CD4-positive, CD25-positive, alpha-beta regulatory T cell (primary cell): ENCODE data around the gene ADAMTS16. TPM values are rescaled to one million over a fixed set of nuclear protein-coding genes. Genes with fewer than 3 reads are reported as not detected.

Experiments used
- ATAC-seq, 2 donors: fragments of 150-1000 bp; cut with Tn5 transposase; one replicate each; pipeline ENCODE4 v1.10.0; 2021; ENCODE audit warnings: low read depth in 2 of 2, moderate number of reproducible peaks in 2 of 2, moderate library complexity in 1 of 2
- DNase-seq, 3 donors: peaks; one replicate each; pipeline versions ENCODE4 v3.0.0 to v3.0.0-alpha.2; 2012 to 2022; ENCODE audit warnings: mixed read lengths in 1 of 3
- H3K27ac ChIP-seq: one replicate; pipeline ENCODE4 v1.7.0; 2013; ENCODE audit warnings: mild to moderate bottlenecking, low read length; ENCODE audit not compliant: insufficient read depth, poor library complexity, severe bottlenecking
- H3K27me3 ChIP-seq: one replicate; pipeline ENCODE4 v1.7.0; 2013; ENCODE audit warnings: low read length; ENCODE audit not compliant: control insufficient read depth, insufficient read depth
- H3K36me3 ChIP-seq: one replicate; pipeline ENCODE4 v1.7.0; 2013; ENCODE audit warnings: mild to moderate bottlenecking, low read length, moderate library complexity; ENCODE audit not compliant: control insufficient read depth, insufficient read depth
- H3K4me1 ChIP-seq: 2 replicates; pipeline ENCODE4 v1.7.0; 2013; ENCODE audit warnings: mild to moderate bottlenecking, low read length; ENCODE audit not compliant: insufficient read depth, control insufficient read depth, poor library complexity, severe bottlenecking
- H3K4me3 ChIP-seq: one replicate; pipeline ENCODE4 v1.7.0; 2013; ENCODE audit warnings: low read depth, mild to moderate bottlenecking, low read length, moderate library complexity
- H3K9me3 ChIP-seq, 2 experiments: 1 replicate in 1 of 2; 2 replicates in 1 of 2; pipeline ENCODE4 v1.7.0; 2013; ENCODE audit warnings: low read length in 2 of 2, mild to moderate bottlenecking in 1 of 2, moderate library complexity in 1 of 2; ENCODE audit not compliant: control insufficient read depth in 2 of 2
- H3K27ac Mint-ChIP-seq, 3 donors: one replicate each; pipeline ENCODE4 v1.8.0; 2020 to 2022; ENCODE audit warnings: mild to moderate bottlenecking in 3 of 3, mixed read lengths in 3 of 3, moderate library complexity in 2 of 3
- H3K27me3 Mint-ChIP-seq: one replicate; pipeline ENCODE4 v1.8.0; 2022; ENCODE audit warnings: mild to moderate bottlenecking, mixed read lengths
- H3K36me3 Mint-ChIP-seq: one replicate; pipeline ENCODE4 v1.8.0; 2020; ENCODE audit warnings: mixed read lengths
- H3K4me1 Mint-ChIP-seq, 4 donors: one replicate each; pipeline ENCODE4 v1.8.0; 2020 to 2022; ENCODE audit warnings: mixed read lengths in 4 of 4, mild to moderate bottlenecking in 1 of 4
- H3K4me3 Mint-ChIP-seq, 4 donors: one replicate each; pipeline ENCODE4 v1.8.0; 2020 to 2022; ENCODE audit warnings: mild to moderate bottlenecking in 4 of 4, mixed read lengths in 4 of 4, moderate library complexity in 3 of 4
- H3K9me3 Mint-ChIP-seq, 7 donors: one replicate each; pipeline ENCODE4 v1.8.0; 2020 to 2022; ENCODE audit warnings: mixed read lengths in 7 of 7, mild to moderate bottlenecking in 3 of 7, moderate library complexity in 2 of 7
- polyA plus RNA-seq, 4 donors: library from polyadenylated mRNA; unstranded; fragments of 300-500 nt; fragmentation: Illumina TruSeq; gene quantifications; one replicate each; pipeline ENCODE4 v1.2.3, GENCODE V29; 2021
- total RNA-seq: library from RNA; stranded (reverse); gene quantifications from one replicate; pipeline ENCODE4 v1.2.3, GENCODE V29; 2022

ADAMTS16 gene
- total and polyA plus RNA-seq, 5 donors from 2014 or later: not detected

DNA sequence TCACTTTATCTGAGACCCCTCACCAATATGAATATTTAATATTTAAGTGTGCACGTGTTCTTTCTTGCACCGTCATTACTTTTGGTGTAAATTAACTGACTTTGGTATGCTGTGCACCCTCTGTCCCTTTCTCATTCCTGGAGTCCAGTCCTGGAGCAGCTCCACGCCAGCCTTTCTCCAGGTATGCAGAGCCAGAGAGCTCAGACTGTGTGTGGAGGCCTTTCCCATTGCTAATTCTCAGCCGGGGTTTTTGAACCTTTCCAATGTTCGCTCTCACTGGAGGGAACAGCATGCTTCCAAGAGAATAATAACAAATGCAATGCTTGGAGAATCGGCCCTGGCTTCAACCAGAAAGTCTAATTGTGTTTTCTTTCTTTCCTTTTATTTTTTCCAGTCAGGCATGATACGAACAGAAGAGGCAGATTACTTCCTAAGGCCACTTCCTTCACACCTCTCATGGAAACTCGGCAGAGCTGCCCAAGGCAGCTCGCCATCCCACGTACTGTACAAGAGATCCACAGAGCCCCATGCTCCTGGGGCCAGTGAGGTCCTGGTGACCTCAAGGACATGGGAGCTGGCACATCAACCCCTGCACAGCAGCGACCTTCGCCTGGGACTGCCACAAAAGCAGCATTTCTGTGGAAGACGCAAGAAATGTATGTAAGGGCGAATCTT is 41.7 kb downstream of the ADAMTS16 start:
- Histone ChIP-seq H3K27me3 (peaks cover 5% of the 10 kb centered on the region), H3K27ac (no peak overlapping the region), H3K36me3 (no peaks in the 10 kb centered on the region), H3K4me3 (no peak overlapping the region), H3K4me1 (no peaks in the 10 kb centered on the region), H3K9me3 (no peaks in the 10 kb centered on the region)
- Mint-ChIP-seq H3K36me3 (no peaks in the 10 kb centered on the region), H3K9me3 (peaks cover 0 to 3% (median 0%) of the 10 kb centered on the region in 7 donors), H3K27ac (no peak overlapping the region), H3K4me3 (no peak overlapping the region), H3K4me1 (peaks cover 0 to 4% (median 1%) of the 10 kb centered on the region in 4 donors), H3K27me3 (peaks cover 6% of the 10 kb centered on the region)
- ATAC-seq (no peak), DNase-seq (no peak)

DNA sequence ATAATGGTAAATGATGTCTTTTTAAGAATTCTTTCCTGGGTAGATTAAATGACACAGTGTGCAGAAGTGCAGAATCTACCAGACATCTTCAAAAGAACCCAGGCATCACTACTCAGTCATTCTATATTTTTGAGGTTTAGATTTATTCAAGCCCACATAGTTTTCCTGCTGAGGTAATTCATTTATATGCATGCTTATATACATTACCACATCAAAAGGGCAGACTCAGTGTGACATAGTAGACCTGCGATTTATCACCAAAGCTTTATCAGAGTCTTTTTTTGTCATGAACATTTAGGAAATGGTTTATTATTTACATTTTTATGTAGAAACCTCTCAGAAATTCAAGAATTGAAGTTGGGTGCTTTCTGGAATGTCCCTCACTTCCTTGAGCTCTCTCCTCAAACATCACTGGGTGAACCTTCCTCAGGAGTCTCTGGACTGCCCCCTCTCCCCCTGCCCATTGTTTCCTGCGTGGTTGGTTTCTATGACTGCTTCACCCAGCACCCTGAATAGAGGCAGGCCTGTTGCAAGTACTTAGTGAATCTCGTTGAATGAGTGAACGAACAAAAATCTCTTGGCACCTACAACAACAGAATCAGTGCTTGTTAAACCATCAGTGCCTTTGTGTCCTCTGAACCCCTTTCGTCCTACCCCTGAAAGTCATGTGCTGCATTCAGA is 42.5 kb downstream of the ADAMTS16 start:
- Mint-ChIP-seq H3K4me3 (no peak overlapping the region), H3K27ac (no peak overlapping the region), H3K36me3 (no peaks in the 10 kb centered on the region), H3K4me1 (peaks cover 0 to 4% (median 1%) of the 10 kb centered on the region in 4 donors), H3K27me3 (peaks cover 6% of the 10 kb centered on the region), H3K9me3 (peaks cover 0 to 3% (median 0%) of the 10 kb centered on the region in 7 donors)
- Histone ChIP-seq H3K36me3 (no peaks in the 10 kb centered on the region), H3K27ac (no peak overlapping the region), H3K4me3 (no peak overlapping the region), H3K4me1 (no peaks in the 10 kb centered on the region), H3K27me3 (peaks cover 5% of the 10 kb centered on the region), H3K9me3 (no peaks in the 10 kb centered on the region)
- no peak for ATAC-seq
- no peak for DNase-seq

DNA sequence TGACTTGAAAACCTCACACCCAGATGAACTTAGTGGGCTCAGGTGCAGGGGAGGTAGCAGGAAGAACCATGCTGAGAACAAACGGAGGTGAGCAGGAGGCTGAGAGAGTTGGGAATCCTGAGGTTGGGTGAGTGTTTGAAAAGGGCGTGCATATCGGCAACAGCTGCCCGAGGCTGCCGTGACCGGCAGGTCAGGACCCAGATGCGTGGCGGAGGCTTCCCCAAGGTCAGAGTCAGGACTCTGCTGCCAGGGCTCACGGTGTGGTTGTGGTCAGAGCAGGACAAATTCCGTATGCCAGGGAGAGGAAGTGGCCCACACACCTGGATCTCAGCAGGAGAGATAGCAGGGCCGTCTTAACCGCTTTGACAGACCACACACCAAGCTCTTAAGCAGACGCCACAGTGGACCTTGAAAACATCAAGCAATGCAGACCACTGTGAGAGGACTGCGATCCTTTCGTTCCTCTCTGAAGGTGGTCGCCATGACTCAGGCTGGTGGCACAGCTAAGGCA is 43.1 kb downstream of the ADAMTS16 start:
- no peak for DNase-seq
- peaks cover 0 to 4% (median 1%) of the 10 kb centered on the region in 4 donors for H3K4me1 Mint-ChIP-seq
- H3K27ac Mint-ChIP-seq: peak overlapping the region in 1 of 3 donors; percentile 59
- peaks cover 6% of the 10 kb centered on the region for H3K27me3 Mint-ChIP-seq
- Histone ChIP-seq H3K36me3 (no peaks in the 10 kb centered on the region), H3K27ac (no peak overlapping the region), H3K4me3 (no peak overlapping the region), H3K27me3 (peaks cover 5% of the 10 kb centered on the region), H3K9me3 (no peaks in the 10 kb centered on the region), H3K4me1 (no peaks in the 10 kb centered on the region)
- H3K4me3 Mint-ChIP-seq: no peak overlapping the region
- H3K9me3 Mint-ChIP-seq: peaks cover 0 to 3% (median 0%) of the 10 kb centered on the region in 7 donors
- ATAC-seq: no peak
- H3K36me3 Mint-ChIP-seq: no peaks in the 10 kb centered on the region

DNA sequence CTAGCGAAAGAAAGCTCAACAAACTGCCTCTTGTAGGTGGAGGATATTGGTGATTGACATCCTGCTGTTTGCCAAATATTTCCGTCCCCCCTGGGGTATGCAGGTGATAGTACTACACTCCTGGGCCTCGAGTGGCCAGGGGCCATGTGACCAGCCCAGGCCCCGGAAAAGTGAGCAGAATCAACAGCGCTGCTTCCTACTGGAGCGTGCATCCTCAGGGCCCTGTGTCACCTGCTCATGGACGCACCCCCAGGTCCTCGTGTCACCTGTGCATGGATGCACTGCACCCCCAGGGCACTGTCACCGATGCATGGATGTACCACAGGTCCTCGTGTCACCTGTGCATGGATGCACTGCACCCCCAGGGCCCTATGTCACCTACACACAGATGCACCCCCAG is 43.8 kb downstream of the ADAMTS16 start:
- peaks cover 0 to 3% (median 0%) of the 10 kb centered on the region in 7 donors for H3K9me3 Mint-ChIP-seq
- peaks cover 5% of the 10 kb centered on the region for H3K27me3 ChIP-seq
- H3K27me3 Mint-ChIP-seq: peaks cover 6% of the 10 kb centered on the region
- DNase-seq (no peak), ATAC-seq (peak in 1 of 2 donors; percentile 20)
- peaks cover 0 to 4% (median 1%) of the 10 kb centered on the region in 4 donors for H3K4me1 Mint-ChIP-seq
- no peaks in the 10 kb centered on the region for H3K4me1 ChIP-seq
- no peak overlapping the region for H3K27ac ChIP-seq
- no peak overlapping the region for H3K4me3 ChIP-seq
- no peak overlapping the region for H3K27ac Mint-ChIP-seq
- no peaks in the 10 kb centered on the region for H3K36me3 Mint-ChIP-seq
- no peaks in the 10 kb centered on the region for H3K36me3 ChIP-seq
- no peaks in the 10 kb centered on the region for H3K9me3 ChIP-seq
- H3K4me3 Mint-ChIP-seq: no peak overlapping the region

DNA sequence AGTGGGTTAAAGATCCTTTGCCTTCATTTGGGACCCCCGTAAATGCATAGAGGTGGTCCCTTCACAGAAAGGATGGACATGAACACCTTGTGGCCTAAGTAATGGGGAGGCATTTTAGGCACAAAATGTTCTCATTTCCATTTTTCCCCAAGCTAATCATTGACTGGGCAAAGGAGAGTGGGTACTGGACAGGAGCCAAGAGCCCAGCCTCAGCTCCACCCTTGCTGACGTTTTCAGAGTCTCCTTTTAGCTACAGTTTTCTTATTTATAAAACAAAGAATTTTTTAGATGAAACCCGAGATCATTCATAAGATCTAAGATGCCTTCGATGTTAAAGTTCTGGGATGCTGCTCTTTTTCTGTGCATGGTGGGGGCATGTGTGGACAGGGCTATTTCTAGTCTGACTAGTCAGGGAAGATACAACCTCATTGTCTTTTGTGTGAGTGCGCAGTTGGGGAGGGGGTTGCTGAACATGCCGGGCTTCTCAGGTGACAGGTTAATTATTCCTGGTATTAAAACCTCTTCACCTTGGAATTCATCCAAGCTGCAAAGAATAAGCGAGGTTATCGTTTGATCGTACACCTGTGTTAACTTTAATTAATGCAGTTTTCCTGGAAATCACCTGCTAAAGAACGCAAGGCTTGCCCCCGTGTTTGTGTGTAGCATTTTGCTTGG is 48.4 kb downstream of the ADAMTS16 start:
- H3K9me3 Mint-ChIP-seq: no peaks in the 10 kb centered on the region
- no peak for ATAC-seq
- no peaks in the 10 kb centered on the region for H3K4me1 Mint-ChIP-seq
- no peak overlapping the region for H3K4me3 ChIP-seq
- H3K4me3 Mint-ChIP-seq: no peak overlapping the region
- H3K27ac Mint-ChIP-seq: no peak overlapping the region
- no peaks in the 10 kb centered on the region for H3K27me3 Mint-ChIP-seq
- no peaks in the 10 kb centered on the region for H3K27me3 ChIP-seq
- no peak overlapping the region for H3K27ac ChIP-seq
- H3K9me3 ChIP-seq: no peaks in the 10 kb centered on the region
- H3K36me3 ChIP-seq: no peaks in the 10 kb centered on the region
- H3K36me3 Mint-ChIP-seq: no peaks in the 10 kb centered on the region
- no peaks in the 10 kb centered on the region for H3K4me1 ChIP-seq
- no peak for DNase-seq

DNA sequence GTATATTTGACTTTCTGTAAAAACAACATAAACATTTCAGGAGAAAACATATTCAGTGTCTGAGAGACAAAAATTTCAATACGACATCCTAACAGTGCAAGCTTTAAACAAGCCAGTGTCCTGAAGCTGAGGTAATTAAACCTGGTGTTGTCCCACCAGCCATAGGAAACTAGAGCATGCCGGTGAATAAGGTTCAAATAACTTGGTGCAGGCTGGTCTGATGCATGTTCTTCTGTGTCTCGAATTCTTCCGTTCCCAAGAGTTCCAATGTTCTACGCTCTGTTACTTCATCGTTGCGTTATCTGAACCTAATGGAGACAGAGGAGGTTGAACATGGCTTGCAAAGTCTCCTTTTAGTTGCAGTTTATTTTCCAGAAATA is 48.9 kb downstream of the ADAMTS16 start:
- H3K27me3 ChIP-seq: no peaks in the 10 kb centered on the region
- no peak overlapping the region for H3K27ac ChIP-seq
- Mint-ChIP-seq H3K4me1 (no peaks in the 10 kb centered on the region), H3K4me3 (no peak overlapping the region), H3K27me3 (no peaks in the 10 kb centered on the region), H3K36me3 (no peaks in the 10 kb centered on the region), H3K9me3 (no peaks in the 10 kb centered on the region), H3K27ac (no peak overlapping the region)
- ATAC-seq (no peak), DNase-seq (no peak)
- no peak overlapping the region for H3K4me3 ChIP-seq
- no peaks in the 10 kb centered on the region for H3K36me3 ChIP-seq
- H3K4me1 ChIP-seq: no peaks in the 10 kb centered on the region
- no peaks in the 10 kb centered on the region for H3K9me3 ChIP-seq

DNA sequence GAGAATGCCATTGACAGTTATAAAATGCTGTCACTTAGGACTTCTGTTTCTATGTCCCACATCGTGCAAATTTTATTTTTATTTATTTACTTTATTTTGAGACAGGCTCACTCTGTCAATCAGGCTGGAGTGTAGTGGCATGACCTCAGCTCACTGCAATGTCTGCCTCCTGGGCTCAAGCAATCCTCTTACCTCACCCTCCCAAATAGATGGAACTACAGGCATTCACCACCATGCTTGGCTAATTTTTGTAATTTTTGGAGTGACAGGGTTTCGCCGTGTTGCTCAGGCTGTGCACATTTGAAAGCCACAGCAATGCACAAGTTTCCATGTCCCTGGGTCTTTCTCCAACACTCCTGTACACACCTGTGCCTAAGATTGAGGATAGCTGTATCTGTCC is 51.8 kb downstream of the ADAMTS16 start:
- ATAC-seq (no peak), DNase-seq (no peak)
- Mint-ChIP-seq H3K9me3 (peaks cover 0 to 2% (median 0%) of the 10 kb centered on the region in 7 donors), H3K4me3 (no peak overlapping the region), H3K27ac (no peak overlapping the region), H3K36me3 (no peaks in the 10 kb centered on the region), H3K27me3 (peaks cover 2% of the 10 kb centered on the region), H3K4me1 (no peaks in the 10 kb centered on the region)
- Histone ChIP-seq H3K4me1 (no peaks in the 10 kb centered on the region), H3K27ac (no peak overlapping the region), H3K9me3 (no peaks in the 10 kb centered on the region), H3K27me3 (no peaks in the 10 kb centered on the region), H3K36me3 (no peaks in the 10 kb centered on the region), H3K4me3 (no peak overlapping the region)
